Measurements from ENCODE around the gene TCFL5.
A peak's percentile ranks its signal among the peaks of the same experiment; 100 is the strongest.
"Not testable (repeated sequence)": the region's sequence is repeated elsewhere in the genome, so short reads cannot be mapped to it uniquely, and the experiment has no call there.

TCFL5 gene

GRCh38 chr20:62879275-62880146 is 17.9 kb upstream of the TCFL5 start:
- DNase-seq = no peak

- DNase-seq = no peak
Observed at GRCh38 chr20:62878244-62879038, 16.8 kb upstream of the TCFL5 start.

GRCh38 chr20:62876902-62877816 is 15.5 kb upstream of the TCFL5 start:
- no peak for DNase-seq

GRCh38 chr20:62876501-62876901 is 14.9 kb upstream of the TCFL5 start:
- no peak for DNase-seq

GRCh38 chr20:62875419-62876361 is 14.1 kb upstream of the TCFL5 start:
- peak; percentile 82 for DNase-seq

- DNase-seq = no peak
Observed at GRCh38 chr20:62874964-62875344, 13.3 kb upstream of the TCFL5 start.

GRCh38 chr20:62873681-62874031 is 12.0 kb upstream of the TCFL5 start:
- peak; percentile 7 for DNase-seq

- DNase-seq = no peak
Observed at GRCh38 chr20:62873280-62873679, 11.7 kb upstream of the TCFL5 start.

GRCh38 chr20:62872862-62873261 is 11.2 kb upstream of the TCFL5 start:
- no peak for DNase-seq

GRCh38 chr20:62872184-62872847 is 10.7 kb upstream of the TCFL5 start:
- no peak for DNase-seq

GRCh38 chr20:62864207-62864606 is 2.6 kb upstream of the TCFL5 start:
- no peak for DNase-seq

- no peak for DNase-seq
Observed at GRCh38 chr20:62860924-62861691, 514 bp downstream of the TCFL5 start.

GRCh38 chr20:62860391-62860923 is 1.2 kb downstream of the TCFL5 start:
- no peak for DNase-seq

- no peak for DNase-seq
Observed at GRCh38 chr20:62859721-62860120, 1.9 kb downstream of the TCFL5 start.

GRCh38 chr20:62858058-62858830 is 3.4 kb downstream of the TCFL5 start:
- DNase-seq = no peak

GRCh38 chr20:62856931-62857619 is 4.5 kb downstream of the TCFL5 start:
- DNase-seq = no peak

- no peak for DNase-seq
Observed at GRCh38 chr20:62855120-62855519, 6.5 kb downstream of the TCFL5 start.

- no peak for DNase-seq
Observed at GRCh38 chr20:62854121-62854520, 7.5 kb downstream of the TCFL5 start.

GRCh38 chr20:62853304-62853703 is 8.3 kb downstream of the TCFL5 start:
- not testable (repeated sequence) for DNase-seq

Data from NCI-H526 treated with DMSO at 0.1 percent for 48 hours (cell line).